ENCODE measurements around the gene APOBEC3F. TPM values are rescaled to one million over a fixed set of nuclear protein-coding genes. Genes with fewer than 3 reads are reported as not detected.
"Not testable (repeated sequence)": the region's sequence is repeated elsewhere in the genome, so short reads cannot be mapped to it uniquely, and the experiment has no call there.

Gene APOBEC3F
- total RNA-seq, 1 experiment from 2014 or later: 1.4 TPM

DNA sequence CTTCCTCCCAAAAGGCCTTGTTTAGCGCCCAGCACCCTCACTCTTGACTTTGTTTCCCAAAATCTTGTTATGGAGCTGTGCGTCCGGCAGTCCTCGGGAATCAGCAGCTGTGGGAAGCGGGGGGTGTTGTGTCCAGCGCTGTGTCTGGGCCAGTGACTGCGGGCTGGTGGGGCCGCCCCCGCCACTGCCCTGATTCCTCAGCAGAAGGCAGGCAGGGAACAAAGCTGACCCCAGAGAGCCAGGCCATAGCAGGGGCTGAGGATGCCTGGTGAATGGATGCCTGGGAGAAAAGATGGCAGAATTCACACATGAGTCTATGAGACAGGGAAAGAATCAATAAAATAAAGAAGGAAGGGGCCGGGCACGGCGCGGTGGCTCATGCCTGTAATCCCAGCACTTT, 24.1 kb upstream of the APOBEC3F start:
- intact Hi-C loops (cut with micrococcal nuclease): no loop called here
- Mint-ChIP-seq H3K4me1 (ENCODE audit: insufficient read depth, unreplicated experiment) (peaks cover 5% of the 10 kb centered on the region), H3K27me3 (ENCODE audit: insufficient read depth, unreplicated experiment) (no peaks in the 10 kb centered on the region), H3K4me3 (ENCODE audit: unreplicated experiment) (no peak overlapping the region), H3K36me3 (ENCODE audit: insufficient read depth, unreplicated experiment) (peaks cover 13% of the 10 kb centered on the region), H3K9me3 (ENCODE audit: unreplicated experiment) (no peaks in the 10 kb centered on the region), H3K27ac (ENCODE audit: low read depth, unreplicated experiment) (no peak overlapping the region)
- BruUV-seq (replicated peaks): no TSS peak
- ChIA-PET CTCF (interaction anchor here (1.0 kb wide), 2 partner anchors 9 to 134 kb away, joined by 5 read pairs; no protein-coding TSS in a partner anchor), POLR2A (no interaction called here)
- TF ChIP-seq, protein P1, sequence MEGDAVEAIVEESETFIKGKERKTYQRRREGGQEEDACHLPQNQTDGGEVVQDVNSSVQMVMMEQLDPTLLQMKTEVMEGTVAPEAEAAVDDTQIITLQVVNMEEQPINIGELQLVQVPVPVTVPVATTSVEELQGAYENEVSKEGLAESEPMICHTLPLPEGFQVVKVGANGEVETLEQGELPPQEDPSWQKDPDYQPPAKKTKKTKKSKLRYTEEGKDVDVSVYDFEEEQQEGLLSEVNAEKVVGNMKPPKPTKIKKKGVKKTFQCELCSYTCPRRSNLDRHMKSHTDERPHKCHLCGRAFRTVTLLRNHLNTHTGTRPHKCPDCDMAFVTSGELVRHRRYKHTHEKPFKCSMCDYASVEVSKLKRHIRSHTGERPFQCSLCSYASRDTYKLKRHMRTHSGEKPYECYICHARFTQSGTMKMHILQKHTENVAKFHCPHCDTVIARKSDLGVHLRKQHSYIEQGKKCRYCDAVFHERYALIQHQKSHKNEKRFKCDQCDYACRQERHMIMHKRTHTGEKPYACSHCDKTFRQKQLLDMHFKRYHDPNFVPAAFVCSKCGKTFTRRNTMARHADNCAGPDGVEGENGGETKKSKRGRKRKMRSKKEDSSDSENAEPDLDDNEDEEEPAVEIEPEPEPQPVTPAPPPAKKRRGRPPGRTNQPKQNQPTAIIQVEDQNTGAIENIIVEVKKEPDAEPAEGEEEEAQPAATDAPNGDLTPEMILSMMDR (IDR thresholded peaks at IDR 0.05; ENCODE audit: unreplicated experiment): no peak
- DNase-seq (ENCODE audit: unreplicated experiment): no peak

DNA sequence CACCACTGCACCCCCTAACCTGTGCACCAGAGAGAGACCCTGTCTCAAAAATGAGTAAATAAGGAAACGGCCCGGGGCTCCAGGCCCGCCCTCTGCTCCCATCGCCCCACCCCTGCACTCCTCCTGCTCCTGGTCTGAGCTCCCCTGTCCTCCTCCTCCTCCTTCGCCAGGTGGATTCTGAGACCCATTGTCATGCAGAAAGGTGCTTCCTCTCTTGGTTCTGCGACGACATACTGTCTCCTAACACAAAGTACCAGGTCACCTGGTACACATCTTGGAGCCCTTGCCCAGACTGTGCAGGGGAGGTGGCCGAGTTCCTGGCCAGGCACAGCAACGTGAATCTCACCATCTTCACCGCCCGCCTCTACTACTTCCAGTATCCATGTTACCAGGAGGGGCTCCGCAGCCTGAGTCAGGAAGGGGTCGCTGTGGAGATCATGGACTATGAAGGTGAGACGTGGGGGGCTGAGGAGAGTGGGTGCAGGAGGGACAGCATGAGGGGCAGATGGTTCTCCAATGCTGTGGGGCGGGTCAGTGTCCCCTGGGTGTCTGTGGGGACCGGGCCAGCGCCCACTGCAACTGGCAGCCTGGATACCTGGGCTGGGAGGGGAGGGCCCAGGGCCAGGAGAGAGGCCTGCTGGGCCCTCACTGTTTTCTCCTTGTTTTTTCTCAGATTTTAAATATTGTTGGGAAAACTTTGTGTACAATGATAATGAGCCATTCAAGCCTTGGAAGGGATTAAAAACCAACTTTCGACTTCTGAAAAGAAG, 22.9 kb upstream of the APOBEC3F start:
- Mint-ChIP-seq H3K36me3 (ENCODE audit: insufficient read depth, unreplicated experiment) (peaks cover 13% of the 10 kb centered on the region), H3K9me3 (ENCODE audit: unreplicated experiment) (no peaks in the 10 kb centered on the region), H3K27me3 (ENCODE audit: insufficient read depth, unreplicated experiment) (no peaks in the 10 kb centered on the region), H3K4me1 (ENCODE audit: insufficient read depth, unreplicated experiment) (peaks cover 5% of the 10 kb centered on the region), H3K4me3 (ENCODE audit: unreplicated experiment) (no peak overlapping the region), H3K27ac (ENCODE audit: low read depth, unreplicated experiment) (no peak overlapping the region)
- no peak for DNase-seq (ENCODE audit: unreplicated experiment)
- ChIA-PET CTCF (no interaction called here), POLR2A (no interaction called here)
- TF ChIP-seq, protein P1 (IDR thresholded peaks at IDR 0.05; ENCODE audit: unreplicated experiment): no peak
- BruUV-seq (replicated peaks): no TSS peak
- intact Hi-C loops (cut with micrococcal nuclease): no loop called here

DNA sequence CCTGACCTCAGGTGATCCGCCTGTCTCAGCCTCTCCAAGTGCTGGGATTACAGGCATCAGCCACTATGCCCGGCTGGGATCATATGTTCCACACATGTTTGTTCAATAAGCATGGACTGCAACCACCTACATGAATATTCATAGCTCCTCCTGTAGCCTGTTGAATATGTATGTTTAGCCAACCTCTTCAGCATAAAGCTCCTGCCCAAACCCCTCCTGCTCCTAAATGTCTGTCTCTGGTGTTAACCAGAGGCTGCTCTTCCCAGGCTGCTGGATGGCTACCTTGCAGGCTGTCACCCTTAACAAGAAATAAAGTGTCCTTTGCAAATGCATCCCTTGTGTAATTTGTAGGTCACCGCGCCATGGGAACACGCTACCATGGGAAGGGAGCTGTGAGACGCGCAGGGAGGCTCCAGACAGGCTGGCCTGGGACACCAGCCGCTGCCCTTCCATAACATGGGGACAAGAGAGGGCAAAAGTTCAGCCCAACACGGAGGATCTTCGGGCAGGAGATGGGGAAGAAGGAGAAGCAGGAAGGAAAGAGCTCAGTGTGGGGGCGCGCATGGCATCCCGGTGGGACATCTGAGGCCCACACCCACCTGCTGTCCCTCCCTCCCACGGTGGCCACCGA, 20.5 kb upstream of the APOBEC3F start:
- POLR2A ChIA-PET; H3K27me3 Mint-ChIP-seq (ENCODE audit: insufficient read depth, unreplicated experiment); DNase-seq (ENCODE audit: unreplicated experiment); BruUV-seq (replicated peaks); H3K9me3 Mint-ChIP-seq (ENCODE audit: unreplicated experiment); H3K36me3 Mint-ChIP-seq (ENCODE audit: insufficient read depth, unreplicated experiment); H3K4me3 Mint-ChIP-seq (ENCODE audit: unreplicated experiment); intact Hi-C loops (cut with micrococcal nuclease); H3K4me1 Mint-ChIP-seq (ENCODE audit: insufficient read depth, unreplicated experiment); H3K27ac Mint-ChIP-seq (ENCODE audit: low read depth, unreplicated experiment): not testable (repeated sequence)
- CTCF ChIA-PET: interaction anchor here (0.7 kb wide), 1 partner anchor 150 kb away, joined by 3 read pairs; no protein-coding TSS in a partner anchor

DNA sequence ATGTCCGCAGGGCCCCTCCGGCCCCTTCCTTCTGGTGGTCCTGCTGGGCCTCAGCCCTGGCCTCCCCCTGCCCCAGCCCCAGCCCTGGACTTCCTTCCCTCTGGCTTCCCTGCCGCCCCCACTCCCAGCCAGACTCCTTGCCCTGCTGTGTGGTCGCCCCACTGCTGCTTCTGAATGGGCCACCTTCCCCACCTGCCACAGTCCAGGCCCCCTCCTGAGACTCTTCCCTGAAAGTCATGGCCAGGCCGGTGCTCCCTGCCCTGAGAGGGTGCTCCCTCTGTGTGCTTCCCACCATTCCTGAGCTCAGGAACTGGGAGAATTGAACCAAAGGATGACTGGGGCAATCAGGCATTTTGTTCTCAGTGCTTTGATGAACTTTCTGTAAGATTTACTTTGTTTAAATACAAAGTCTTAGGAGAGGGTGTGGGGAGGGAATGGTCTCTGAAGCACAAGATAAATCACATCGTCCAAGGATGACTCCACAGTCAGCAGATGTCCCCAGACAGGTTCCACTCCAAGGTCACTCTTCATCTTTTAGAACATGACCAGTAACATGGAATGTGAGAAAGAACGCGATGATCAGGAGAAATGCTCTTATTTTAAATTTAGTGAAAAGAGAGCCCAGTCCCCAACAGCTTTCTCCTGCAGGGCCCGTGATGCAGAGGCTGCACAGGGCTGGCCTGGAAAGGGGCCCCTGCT, 19.0 kb upstream of the APOBEC3F start:
- intact Hi-C loops (cut with micrococcal nuclease): no loop called here
- no peaks in the 10 kb centered on the region for H3K9me3 Mint-ChIP-seq (ENCODE audit: unreplicated experiment)
- H3K36me3 Mint-ChIP-seq (ENCODE audit: insufficient read depth, unreplicated experiment): peaks cover 8% of the 10 kb centered on the region
- ChIA-PET POLR2A (no interaction called here), CTCF (no interaction called here)
- BruUV-seq (replicated peaks): no TSS peak
- no peak for DNase-seq (ENCODE audit: unreplicated experiment)
- peaks cover 1% of the 10 kb centered on the region for H3K4me1 Mint-ChIP-seq (ENCODE audit: insufficient read depth, unreplicated experiment)
- H3K27ac Mint-ChIP-seq (ENCODE audit: low read depth, unreplicated experiment): no peak overlapping the region
- H3K27me3 Mint-ChIP-seq (ENCODE audit: insufficient read depth, unreplicated experiment): no peaks in the 10 kb centered on the region
- no peak overlapping the region for H3K4me3 Mint-ChIP-seq (ENCODE audit: unreplicated experiment)
- TF ChIP-seq, protein P1 (IDR thresholded peaks at IDR 0.05; ENCODE audit: unreplicated experiment): no peak
